Measurements from ENCODE around the gene RABL3.

DNA sequence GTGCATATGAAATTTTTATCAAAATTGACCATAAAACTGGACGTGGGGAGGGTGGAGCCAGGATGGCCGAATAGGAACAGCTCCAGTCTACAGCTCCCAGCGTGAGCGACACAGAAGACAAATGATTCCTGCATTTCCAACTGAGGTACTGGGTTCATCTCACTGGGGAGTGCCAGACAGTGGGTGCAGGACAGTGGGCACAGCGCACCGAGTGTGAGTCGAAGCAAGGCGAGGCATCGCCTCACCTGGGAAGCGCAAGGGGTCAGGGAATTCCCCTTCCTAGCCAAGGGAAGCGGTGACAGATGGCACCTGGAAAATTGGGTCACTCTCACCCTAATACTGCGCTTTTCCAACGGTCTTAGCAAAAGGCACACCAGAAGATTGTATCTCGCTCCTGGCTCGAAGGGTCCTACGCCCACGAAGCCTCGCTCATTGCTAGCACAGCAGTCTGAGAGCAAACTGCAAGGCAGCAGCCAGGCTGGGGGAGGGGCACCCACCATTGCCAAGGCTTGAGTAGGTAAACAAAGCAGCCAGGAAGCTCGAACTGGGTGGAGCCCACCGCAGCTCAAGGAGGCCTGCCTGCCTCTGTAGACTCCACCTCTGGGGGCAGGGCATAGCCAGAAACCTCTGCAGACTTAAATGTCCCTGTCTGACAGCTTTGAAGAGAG is 23.0 kb downstream of the RABL3 start:
- TF ChIP-seq POLR2AphosphoS5 (IDR thresholded peaks at IDR 0.05): peak; percentile 27 to 64
- TF ChIP-seq, protein P1, sequence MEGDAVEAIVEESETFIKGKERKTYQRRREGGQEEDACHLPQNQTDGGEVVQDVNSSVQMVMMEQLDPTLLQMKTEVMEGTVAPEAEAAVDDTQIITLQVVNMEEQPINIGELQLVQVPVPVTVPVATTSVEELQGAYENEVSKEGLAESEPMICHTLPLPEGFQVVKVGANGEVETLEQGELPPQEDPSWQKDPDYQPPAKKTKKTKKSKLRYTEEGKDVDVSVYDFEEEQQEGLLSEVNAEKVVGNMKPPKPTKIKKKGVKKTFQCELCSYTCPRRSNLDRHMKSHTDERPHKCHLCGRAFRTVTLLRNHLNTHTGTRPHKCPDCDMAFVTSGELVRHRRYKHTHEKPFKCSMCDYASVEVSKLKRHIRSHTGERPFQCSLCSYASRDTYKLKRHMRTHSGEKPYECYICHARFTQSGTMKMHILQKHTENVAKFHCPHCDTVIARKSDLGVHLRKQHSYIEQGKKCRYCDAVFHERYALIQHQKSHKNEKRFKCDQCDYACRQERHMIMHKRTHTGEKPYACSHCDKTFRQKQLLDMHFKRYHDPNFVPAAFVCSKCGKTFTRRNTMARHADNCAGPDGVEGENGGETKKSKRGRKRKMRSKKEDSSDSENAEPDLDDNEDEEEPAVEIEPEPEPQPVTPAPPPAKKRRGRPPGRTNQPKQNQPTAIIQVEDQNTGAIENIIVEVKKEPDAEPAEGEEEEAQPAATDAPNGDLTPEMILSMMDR (IDR thresholded peaks at IDR 0.05): peak in 3 of 6 experiments; percentile 15 to 31 (median 31)
- peak in 1 of 4 donors; percentile 42 for TF ChIP-seq POLR2A (IDR thresholded peaks at IDR 0.05)

Data from upper lobe of left lung (tissue), 4 donors.